Measurements from ENCODE around the gene ALDH4A1.

The ALDH4A1 gene

DNA sequence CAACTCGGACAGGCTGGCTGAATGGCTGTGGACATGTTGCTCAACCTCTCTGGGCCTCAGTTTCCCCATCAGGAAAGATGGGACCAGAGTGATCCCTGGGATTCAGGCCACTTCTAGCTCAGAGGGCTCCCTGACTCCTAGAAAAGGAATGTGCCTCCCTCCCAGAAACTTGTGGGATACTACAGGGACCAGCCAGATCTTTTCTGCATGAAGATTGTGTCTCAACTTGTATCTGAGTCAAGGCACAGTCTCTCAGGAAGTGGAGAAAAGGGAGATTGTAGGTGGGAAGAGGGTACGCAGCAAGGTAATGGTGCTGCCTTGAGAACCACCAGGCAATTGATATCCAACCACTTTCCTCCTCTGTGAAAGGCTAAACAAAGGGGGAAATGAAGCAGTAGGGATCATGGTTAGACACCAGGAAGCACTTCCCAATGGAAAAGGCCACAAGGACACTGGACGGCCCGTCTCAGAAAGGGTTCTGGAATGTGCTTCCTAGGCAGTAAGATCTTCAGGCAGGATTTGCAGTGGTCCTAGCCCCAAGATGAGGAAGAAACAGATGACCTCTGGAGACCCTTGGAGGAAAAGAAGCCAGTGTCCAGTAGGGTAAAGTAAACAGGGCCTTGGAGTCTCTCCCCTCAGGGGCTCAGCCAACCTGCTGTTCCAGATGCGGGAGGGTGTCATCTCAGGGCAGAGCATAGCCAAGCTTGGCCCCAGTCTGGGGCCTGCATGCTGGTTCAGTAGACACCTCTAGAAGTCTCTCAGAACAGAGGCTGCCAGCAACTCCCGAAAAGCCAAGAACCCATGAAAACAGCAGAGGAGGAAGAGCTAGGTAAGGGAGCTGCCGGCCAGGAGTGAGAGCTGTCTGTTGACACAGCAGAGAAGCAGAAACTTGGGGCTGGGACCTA lies 37.3 kb upstream of the ALDH4A1 start:
- DNase-seq, result no peak

- no peak for DNase-seq
Observed at GRCh38 chr1:18938707-18939070, 36.3 kb upstream of the ALDH4A1 start.

GRCh38 chr1:18938008-18938706 lies 35.8 kb upstream of the ALDH4A1 start:
- DNase-seq, result no peak

- DNase-seq, result no peak
Observed at GRCh38 chr1:18937539-18937938, 35.2 kb upstream of the ALDH4A1 start.

GRCh38 chr1:18936814-18937481 lies 34.6 kb upstream of the ALDH4A1 start:
- no peak for DNase-seq

DNA sequence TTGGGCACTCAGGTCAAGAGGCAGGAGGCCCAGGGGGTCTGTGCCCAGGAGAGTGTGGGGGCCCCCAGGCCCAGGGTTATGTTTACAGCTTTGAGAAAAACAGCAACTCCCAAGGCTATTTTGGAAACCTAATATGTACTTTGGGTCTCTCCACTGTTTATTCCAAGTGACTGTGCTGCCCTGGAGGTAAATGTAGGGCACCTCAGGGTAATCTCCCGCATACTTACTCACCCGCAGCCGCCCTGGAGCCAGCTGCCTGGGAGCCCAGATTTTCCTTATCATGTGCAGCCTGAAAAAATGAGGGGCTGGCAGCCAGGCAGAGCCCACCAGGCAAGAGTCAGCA lies 34.1 kb upstream of the ALDH4A1 start:
- peak; percentile 51 for DNase-seq

DNA sequence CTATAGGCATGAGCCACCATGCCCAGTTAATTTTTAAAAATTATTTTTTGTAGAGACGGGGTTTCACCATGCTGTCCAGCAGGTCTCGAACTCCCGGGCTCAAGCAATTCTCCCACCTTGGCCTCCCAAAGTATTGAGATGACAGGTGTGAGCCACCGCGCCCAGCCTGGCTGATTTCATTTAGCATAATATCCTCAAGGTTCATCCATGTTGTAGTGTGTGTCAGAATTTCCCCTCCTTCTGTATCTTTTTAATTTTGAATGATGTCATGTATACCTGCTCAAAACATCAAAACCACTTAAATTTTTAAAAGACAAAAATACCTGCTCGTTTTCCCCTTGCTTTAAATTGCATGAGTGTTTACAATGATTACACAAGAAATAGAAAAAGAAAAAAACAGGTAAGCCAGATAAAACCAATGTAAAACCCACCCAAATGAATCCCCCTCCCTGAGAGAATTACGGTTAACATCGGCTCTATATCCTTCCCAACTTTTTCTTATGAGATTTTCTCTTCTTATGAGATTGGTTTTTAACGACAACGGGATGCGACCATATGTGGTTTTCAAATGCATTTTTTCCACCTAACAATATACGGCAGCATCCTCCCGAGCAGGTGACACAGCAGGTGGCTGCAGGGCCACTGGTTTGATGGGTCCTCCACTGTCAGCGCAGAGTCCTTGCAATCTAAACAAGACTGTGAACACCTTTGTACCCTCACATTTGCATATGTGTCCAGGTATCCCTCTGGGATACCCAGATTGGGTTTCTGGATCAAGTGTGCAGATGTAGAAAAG lies 32.0 kb upstream of the ALDH4A1 start:
- no peak for DNase-seq

GRCh38 chr1:18932879-18933278 lies 30.5 kb upstream of the ALDH4A1 start:
- DNase-seq, result no peak

DNA sequence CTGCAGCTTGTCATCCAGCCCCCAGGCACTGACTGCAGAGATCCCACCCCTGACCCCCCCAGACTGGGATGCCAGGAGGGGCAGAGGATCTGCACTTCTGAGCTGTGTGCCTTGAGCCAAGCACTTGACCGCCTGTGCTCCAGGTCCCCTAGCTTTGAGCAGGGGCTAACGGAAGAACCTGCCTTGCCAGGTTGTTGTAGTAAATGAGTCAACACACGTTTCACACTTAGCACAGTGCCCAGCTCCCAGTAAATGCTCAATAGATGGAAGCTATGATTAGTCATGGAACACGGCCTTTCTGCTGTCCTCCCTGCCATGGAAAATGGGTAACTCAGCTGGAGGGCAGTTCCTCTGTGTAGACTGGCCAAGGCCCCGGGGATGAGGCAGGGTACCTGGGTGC lies 30.0 kb upstream of the ALDH4A1 start:
- no peak for DNase-seq

DNA sequence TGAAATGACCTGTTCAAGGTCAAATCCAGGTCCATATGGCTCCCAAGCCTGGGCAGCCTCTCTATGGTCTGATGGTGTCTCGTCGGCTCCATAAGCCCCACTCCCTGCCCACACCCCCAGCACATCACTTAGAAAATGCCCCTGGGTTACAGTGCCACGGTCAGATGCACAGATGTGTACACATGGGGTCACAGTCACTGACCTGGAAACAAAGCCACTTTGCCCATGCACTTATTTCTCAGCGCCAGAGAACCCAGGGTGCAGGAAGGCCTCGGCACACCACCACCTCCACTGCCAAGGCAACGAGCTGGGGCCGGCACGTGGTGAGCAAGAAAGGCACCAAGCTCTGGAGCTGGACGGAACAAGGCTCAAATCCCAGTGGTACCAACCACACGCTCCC lies 29.4 kb upstream of the ALDH4A1 start:
- DNase-seq, result no peak

DNA sequence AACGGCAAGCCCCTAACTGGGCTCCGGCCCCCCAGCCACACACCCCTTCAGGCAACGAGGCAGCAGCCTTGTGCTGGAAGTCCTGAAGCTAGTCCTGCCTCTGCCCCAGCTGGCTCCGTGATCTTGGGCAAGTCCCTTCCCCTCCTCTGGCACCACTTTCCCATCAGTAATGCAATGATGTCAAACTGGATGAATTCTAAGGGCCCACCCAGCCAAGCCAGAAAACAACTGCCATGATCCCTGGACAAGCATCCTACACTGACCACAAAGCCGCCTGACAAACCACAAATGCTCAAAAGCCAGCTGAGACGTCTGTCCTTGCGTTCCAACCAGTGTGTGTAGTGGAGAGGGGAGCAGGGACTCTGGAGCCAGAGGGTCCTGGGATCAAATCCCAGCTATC lies 27.3 kb upstream of the ALDH4A1 start:
- DNase-seq, result no peak

DNA sequence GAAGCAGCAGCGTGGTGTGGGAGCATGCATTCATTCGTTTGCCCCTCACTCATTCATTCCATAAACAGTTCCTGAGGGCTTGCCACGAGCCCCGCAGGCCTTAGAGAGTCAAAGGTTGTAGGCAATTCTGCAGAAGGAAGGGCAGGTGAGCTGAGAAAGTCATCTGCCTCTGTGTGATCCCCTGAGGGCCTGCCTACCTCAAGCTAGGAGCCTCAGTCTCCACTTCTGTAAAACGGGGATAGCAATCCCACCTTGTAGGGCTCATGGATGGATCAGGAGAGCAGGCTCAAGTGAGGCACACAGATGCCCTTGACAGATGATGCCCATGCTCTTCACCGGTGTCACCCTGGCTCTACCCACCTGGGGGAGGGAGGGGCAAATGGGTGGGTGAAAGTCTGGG lies 26.6 kb upstream of the ALDH4A1 start:
- no peak for DNase-seq

GRCh38 chr1:18928406-18928805 lies 26.1 kb upstream of the ALDH4A1 start:
- no peak for DNase-seq

GRCh38 chr1:18927654-18928272 lies 25.4 kb upstream of the ALDH4A1 start:
- DNase-seq, result no peak

- no peak for DNase-seq
Observed at GRCh38 chr1:18927082-18927653, 24.8 kb upstream of the ALDH4A1 start.

DNA sequence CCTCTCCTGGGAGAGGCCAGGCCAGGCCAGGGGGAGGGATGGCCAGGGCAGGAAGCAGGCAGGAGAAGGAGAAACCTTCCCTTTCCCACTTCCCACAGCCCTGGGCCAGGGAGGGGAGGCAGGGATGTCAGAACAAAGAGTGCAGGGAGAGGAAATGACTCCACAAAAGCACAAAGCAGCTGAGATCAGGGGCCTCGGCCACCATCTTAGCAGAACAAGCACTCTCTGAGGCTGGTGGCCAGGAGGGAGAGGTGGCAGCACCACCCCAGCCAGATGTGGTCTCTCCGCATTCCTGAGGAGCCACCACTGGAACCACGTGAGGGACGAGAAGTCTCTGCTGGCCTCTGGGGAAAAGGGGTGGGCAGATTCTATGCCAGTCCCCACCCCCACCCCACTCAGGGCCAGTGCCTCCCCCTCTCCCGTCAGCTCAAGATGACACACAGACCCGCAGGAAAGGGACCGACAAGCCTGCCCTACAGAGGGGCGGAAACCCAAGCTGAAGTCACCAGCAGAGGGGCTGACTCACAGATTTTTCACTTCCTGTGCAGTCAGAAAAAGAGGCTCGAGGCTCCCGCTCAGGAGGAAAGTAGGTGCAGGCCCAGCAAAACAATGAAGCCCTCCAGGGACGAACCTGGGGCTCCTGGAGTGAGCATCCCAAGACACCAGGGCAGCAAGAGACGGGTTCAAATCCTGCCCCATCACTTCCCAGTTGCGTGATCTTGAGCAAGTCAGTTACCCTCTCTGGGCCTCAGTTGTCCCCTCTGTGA lies 24.1 kb upstream of the ALDH4A1 start:
- DNase-seq, result peak; percentile 83

GRCh38 chr1:18925279-18925678 lies 22.9 kb upstream of the ALDH4A1 start:
- no peak for DNase-seq

DNA sequence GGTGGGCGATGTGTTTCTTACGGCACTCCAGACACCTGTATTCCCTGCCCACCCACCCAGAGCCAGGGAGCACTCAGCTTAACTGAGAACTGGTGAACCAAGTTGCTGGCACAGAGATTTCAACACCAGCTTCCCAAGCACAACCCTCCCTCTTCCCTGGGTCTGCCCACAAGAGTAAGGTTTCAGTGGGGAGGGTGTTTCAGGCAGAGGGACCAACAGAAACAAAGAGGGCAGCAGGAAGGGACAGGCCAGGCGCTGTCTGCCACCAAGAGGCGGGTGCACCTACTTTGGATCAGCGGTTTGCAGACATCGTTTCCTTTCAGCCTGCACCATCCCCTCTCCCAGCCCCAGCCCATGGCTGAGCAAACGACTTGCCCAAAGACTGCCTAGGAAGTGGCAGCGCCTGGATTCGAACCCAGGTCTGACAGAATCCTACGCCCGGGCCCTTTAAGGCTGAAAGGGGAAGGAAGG lies 21.9 kb upstream of the ALDH4A1 start:
- no peak for DNase-seq

GRCh38 chr1:18923756-18924211 lies 21.4 kb upstream of the ALDH4A1 start:
- no peak for DNase-seq

DNA sequence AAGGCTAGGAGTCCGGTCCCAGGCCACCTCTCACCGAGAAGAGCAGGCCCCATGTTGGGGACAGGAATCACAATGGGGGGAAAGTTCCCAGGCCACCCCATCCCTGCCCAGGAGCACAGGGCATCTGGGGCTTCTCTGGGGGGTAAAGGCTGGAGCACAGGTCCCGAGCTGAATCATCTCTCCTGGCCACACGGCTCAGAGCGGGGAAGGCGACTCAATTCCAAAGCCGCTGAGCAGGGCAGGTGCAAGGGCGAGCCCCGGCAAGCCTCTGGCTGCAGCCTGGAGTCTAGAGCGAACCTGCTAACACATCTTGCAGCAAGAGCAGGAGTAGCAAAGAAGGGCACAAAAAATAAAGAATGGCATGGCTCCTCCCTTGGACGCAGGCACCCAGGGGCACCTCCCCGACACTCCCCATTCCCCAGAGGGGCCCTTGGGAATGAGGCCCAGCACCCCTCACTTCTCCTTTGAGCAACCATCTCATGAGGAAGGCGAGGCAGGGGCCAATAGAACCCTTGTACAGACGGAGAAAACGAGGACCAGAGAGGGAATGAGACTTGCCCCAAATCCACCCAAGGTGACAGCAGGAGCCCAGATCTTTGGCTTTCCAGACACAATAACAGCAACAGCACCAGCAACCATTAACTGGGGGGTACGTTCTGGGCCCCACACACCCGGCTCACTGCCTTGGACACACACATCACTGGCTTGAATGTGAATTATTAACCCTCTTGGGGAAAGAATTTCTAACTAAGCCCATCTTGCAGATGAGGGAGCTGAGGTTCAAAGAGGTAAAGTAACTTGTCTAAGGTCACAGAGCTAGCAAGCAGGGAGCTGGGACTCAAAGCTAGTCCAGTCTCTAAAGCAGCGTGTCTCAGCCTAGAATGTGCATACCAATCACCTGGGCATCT lies 20.7 kb upstream of the ALDH4A1 start:
- DNase-seq, result no peak

Data from T1000 (cell line).